IMR-90 (cell line): ENCODE measurements around the gene AUTS2. TPM values are rescaled to one million over a fixed set of nuclear protein-coding genes. Genes with fewer than 3 reads are reported as not detected.

Experiments used
- ATAC-seq: fragments of 200-7000 bp; cut with Tn5 transposase; 2 replicates; pipeline ENCODE4 v1.9.1; 2020; ENCODE audit warnings: low read depth, mild to moderate bottlenecking, moderate library complexity
- BruUV-seq: library from RNA; stranded (reverse); fragments of 400-500 nt; replicated peaks from 2 replicates; lab custom pipeline; 2021; lab: Mats Ljungman, UMichigan
- CTCF ChIA-PET: fragments of 300-600 bp; formaldehyde crosslinking; extraction: SDS; loops from one replicate; lab custom pipeline; 2021; ENCODE audit warnings: antibody characterized with exemption; lab: Yijun Ruan, JAX
- POLR2A ChIA-PET: fragments of 300-600 bp; sonication (Branson Sonifier 250); formaldehyde crosslinking; loops from one replicate; lab custom pipeline; 2022; ENCODE audit warnings: antibody characterized with exemption; ENCODE audit not compliant: unreplicated experiment; lab: Charles Lee
- DNase-seq: peaks from one replicate; pipeline ENCODE4 v3.0.0; 2013
- H2AFZ ChIP-seq: replicated peaks from 2 replicates; pipeline ENCODE3; 2013; ENCODE audit warnings: low read length, mild to moderate bottlenecking; ENCODE audit not compliant: poor library complexity
- H2AK5ac ChIP-seq: 2 replicates; pipeline ENCODE4 v1.6.1; 2013; ENCODE audit warnings: low read depth, low read length, inconsistent platforms
- H2AK9ac ChIP-seq: replicated peaks from 2 replicates; pipeline ENCODE3; 2013; ENCODE audit warnings: mild to moderate bottlenecking, low read depth, low read length, moderate library complexity; ENCODE audit not compliant: poor library complexity
- H2BK120ac ChIP-seq: 2 replicates; pipeline ENCODE4 v1.6.1; 2013; ENCODE audit warnings: low read depth, low read length, inconsistent platforms
- H2BK15ac ChIP-seq: 3 replicates; pipeline ENCODE4 v1.6.1; 2013; ENCODE audit warnings: low read depth, low read length, inconsistent platforms
- H2BK20ac ChIP-seq: 2 replicates; pipeline ENCODE4 v1.6.1; 2013; ENCODE audit warnings: low read depth, mild to moderate bottlenecking, inconsistent platforms, low read length, moderate library complexity
- H2BK5ac ChIP-seq: 2 replicates; pipeline ENCODE4 v1.6.1; 2013; ENCODE audit warnings: mild to moderate bottlenecking, low read depth, low read length, inconsistent platforms; ENCODE audit not compliant: poor library complexity, severe bottlenecking
- H3K14ac ChIP-seq: replicated peaks from 2 replicates; pipeline ENCODE4 v1.6.1; 2013; ENCODE audit warnings: low read depth, low read length, inconsistent platforms
- H3K18ac ChIP-seq: 2 replicates; pipeline ENCODE4 v1.6.1; 2013; ENCODE audit warnings: low read depth, low read length, control low read depth
- H3K23ac ChIP-seq: 2 replicates; pipeline ENCODE4 v1.6.1; 2013; ENCODE audit warnings: low read depth, low read length, inconsistent platforms
- H3K27ac ChIP-seq: 2 replicates; pipeline ENCODE4 v1.5.1; 2013; ENCODE audit warnings: mild to moderate bottlenecking, control low read depth, low read length; ENCODE audit not compliant: insufficient read depth
- H3K27me3 ChIP-seq: 2 replicates; pipeline ENCODE4 v1.6.1; 2013; ENCODE audit warnings: low read length; ENCODE audit not compliant: control insufficient read depth, insufficient read depth
- H3K36me3 ChIP-seq: 2 replicates; pipeline ENCODE4 v1.6.1; 2013; ENCODE audit warnings: low read length, mixed read lengths; ENCODE audit not compliant: control insufficient read depth, insufficient read depth
- H3K4ac ChIP-seq: 2 replicates; pipeline ENCODE4 v1.6.1; 2013; ENCODE audit warnings: low read depth, low read length, inconsistent platforms
- H3K4me1 ChIP-seq: 2 replicates; pipeline ENCODE4 v1.6.1; 2013; ENCODE audit warnings: low read length, mixed read lengths; ENCODE audit not compliant: control insufficient read depth, insufficient read depth
- H3K4me2 ChIP-seq: 2 replicates; pipeline ENCODE4 v1.6.1; 2013; ENCODE audit warnings: low read depth, mild to moderate bottlenecking, control low read depth, low read length, moderate library complexity
- H3K4me3 ChIP-seq: 2 replicates; pipeline ENCODE4 v1.5.1; 2013; ENCODE audit warnings: low read depth, mild to moderate bottlenecking, control low read depth, low read length, moderate library complexity; ENCODE audit not compliant: insufficient read depth
- H3K56ac ChIP-seq: 2 replicates; pipeline ENCODE4 v1.6.1; 2013; ENCODE audit warnings: low read length, inconsistent platforms; ENCODE audit not compliant: insufficient read depth; ENCODE audit errors: extremely low read depth
- H3K79me1 ChIP-seq, 2 experiments: 2 replicates each; pipeline ENCODE4 v1.6.1; 2013; ENCODE audit warnings: low read length in 2 of 2, inconsistent platforms in 1 of 2, low read depth in 1 of 2
- H3K9ac ChIP-seq: 2 replicates; pipeline ENCODE4 v1.6.1; 2013; ENCODE audit warnings: low read depth, low read length, control low read depth
- H3K9me1 ChIP-seq: 2 replicates; pipeline ENCODE4 v1.6.1; 2013; ENCODE audit warnings: low read length, inconsistent platforms; ENCODE audit not compliant: insufficient read depth
- H3K9me3 ChIP-seq: 2 replicates; pipeline ENCODE4 v1.6.1; 2013; ENCODE audit warnings: low read length; ENCODE audit not compliant: control insufficient read depth, insufficient read depth
- H4K20me1 ChIP-seq: 2 replicates; pipeline ENCODE4 v1.6.1; 2013; ENCODE audit warnings: low read length, inconsistent platforms; ENCODE audit not compliant: insufficient read depth
- H4K5ac ChIP-seq: 2 replicates; pipeline ENCODE4 v1.6.1; 2013; ENCODE audit warnings: mild to moderate bottlenecking, low read depth, low read length, control low read depth
- H4K8ac ChIP-seq, 2 experiments: 2 replicates each; pipeline ENCODE4 v1.6.1; 2013; ENCODE audit warnings: low read depth in 2 of 2, low read length in 2 of 2, control low read depth in 1 of 2, inconsistent platforms in 1 of 2
- H4K91ac ChIP-seq: 2 replicates; pipeline ENCODE4 v1.6.1; 2013; ENCODE audit warnings: low read depth, low read length, inconsistent platforms; ENCODE audit not compliant: insufficient read depth
- BHLHE40 ChIP-seq: fragments of 150-350 bp; IDR thresholded peaks from 2 replicates; pipeline ENCODE4 v1.6.1; 2016; ENCODE audit warnings: mild to moderate bottlenecking, low read depth, low read length
- CEBPB ChIP-seq: IDR thresholded peaks from 2 replicates; pipeline ENCODE4 v1.6.1; 2012; ENCODE audit warnings: low read depth, low read length, improper control_type of control experiment
- FOS ChIP-seq: fragments of 150-350 bp; IDR thresholded peaks from 2 replicates; pipeline ENCODE4 v1.6.1; 2016; ENCODE audit warnings: low read depth, low read length
- MAFK ChIP-seq: IDR thresholded peaks from 2 replicates; pipeline ENCODE4 v1.6.1; 2012; ENCODE audit warnings: low read depth, low read length, improper control_type of control experiment
- MAZ ChIP-seq: IDR thresholded peaks from 2 replicates; pipeline ENCODE4 v1.6.1; 2012; ENCODE audit warnings: low read depth, mild to moderate bottlenecking, low read length, improper control_type of control experiment, moderate library complexity, borderline replicate concordance
- NFE2L2 ChIP-seq: fragments of 150-350 bp; IDR thresholded peaks from 2 replicates; pipeline ENCODE4 v1.6.1; 2016; ENCODE audit warnings: low read depth, mild to moderate bottlenecking, low read length
- POLR2A ChIP-seq: IDR thresholded peaks from 2 replicates; pipeline ENCODE4 v1.6.1; 2012; ENCODE audit warnings: mild to moderate bottlenecking, low read depth, low read length
- RCOR1 ChIP-seq: IDR thresholded peaks from 2 replicates; pipeline ENCODE4 v1.6.1; 2012; ENCODE audit warnings: mild to moderate bottlenecking, low read length, improper control_type of control experiment; ENCODE audit not compliant: insufficient replicate concordance
- RFX5 ChIP-seq: IDR thresholded peaks from 2 replicates; pipeline ENCODE4 v1.8.0; 2012; ENCODE audit warnings: low read depth, mild to moderate bottlenecking, low read length, moderate library complexity
- WGBS, 2 experiments: methylation state at CpG; one replicate each; pipeline versions ENCODE4 v1.1.5 to v1.1.7; 2013; ENCODE audit warnings: missing lambda C conversion rate in 2 of 2; ENCODE audit not compliant: insufficient read length in 1 of 2; ENCODE audit errors: extremely low coverage in 2 of 2; 5-methylcytosine and 5-hydroxymethylcytosine counted together
- dilution Hi-C: fragments of 300-500 bp; cut with HindIII; formaldehyde crosslinking; loops from one replicate; pipeline ENCODE4 v1.14.3; 2018; ENCODE audit warnings: low sequenced_read_pairs; ENCODE audit not compliant: unreplicated experiment
- in situ Hi-C: fragments of 300-500 bp; cut with MboI; formaldehyde crosslinking; loops from 3 replicates; pipeline ENCODE4 v1.14.3; 2019; ENCODE audit warnings: low sequenced_read_pairs, inconsistent platforms, mixed read lengths
- intact Hi-C: fragments of 100-400 bp; cut with micrococcal nuclease; formaldehyde crosslinking; loops from 2 replicates; pipeline ENCODE4 v1.10.0; 2022
- polyA plus RNA-seq, 3 experiments: library from polyadenylated mRNA; depleted of rRNA; stranded (reverse); fragments of >200 nt; gene quantifications; 2 replicates each; pipeline ENCODE4 v1.2.3, GENCODE V29; 2012; ENCODE audit warnings: low replicate concordance in 1 of 3
- total RNA-seq: library from RNA; depleted of rRNA; stranded (reverse); fragments of >200 nt; gene quantifications from 2 replicates; pipeline ENCODE4 v1.2.3, GENCODE V29; 2012
- TF ChIP-seq, protein P1 (sequence below): fragments of 150-350 bp; IDR thresholded peaks from 2 replicates; pipeline ENCODE4 v1.6.1; 2017; ENCODE audit warnings: mild to moderate bottlenecking, antibody characterized with exemption, low read length, low read depth
- TF ChIP-seq, protein P2 (sequence below): conservative IDR thresholded peaks from 2 replicates; pipeline ENCODE4 v1.5.1; 2012; ENCODE audit warnings: mild to moderate bottlenecking, low read depth, low read length, improper control_type of control experiment

Gene AUTS2
- total and polyA plus RNA-seq, 2 of the 4 experiments (the other 2 are of a cell fraction) = 0.90 to 3.0 TPM

DNA sequence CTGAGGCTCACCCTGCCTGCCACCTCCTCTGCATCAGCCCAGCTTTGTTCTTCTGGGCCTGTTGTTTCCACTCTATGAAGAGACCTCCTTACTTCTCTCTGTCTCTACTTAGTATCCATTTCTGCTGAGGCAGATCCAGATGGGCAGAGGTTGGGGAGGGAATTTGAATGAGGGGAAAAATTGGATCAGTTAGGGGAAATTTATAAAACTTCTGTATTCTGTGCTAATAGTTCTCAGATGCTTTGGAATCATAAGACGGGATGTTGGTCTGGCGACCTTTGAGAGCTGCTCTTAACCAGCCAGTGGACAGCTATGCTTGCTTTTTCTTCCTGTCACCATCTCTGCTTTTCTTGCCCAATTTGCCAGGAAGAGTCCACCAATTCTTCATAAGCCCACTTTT lies 55.5 kb downstream of the AUTS2 start:
- Histone ChIP-seq H2AK5ac (no peak overlapping the region), H3K36me3 (no peaks in the 10 kb centered on the region), H2AFZ (no peak overlapping the region), H3K18ac (no peak overlapping the region), H3K4me1 (no peaks in the 10 kb centered on the region), H3K14ac (no peak overlapping the region), H3K4me2 (no peak overlapping the region), H2BK120ac (no peak overlapping the region), H4K91ac (no peak overlapping the region), H2AK9ac (no peak overlapping the region), H3K27me3 (no peaks in the 10 kb centered on the region), H3K79me1 (no peaks in the 10 kb centered on the region), H3K4ac (no peak overlapping the region), H4K20me1 (no peaks in the 10 kb centered on the region), H3K56ac (no peak overlapping the region), H3K9me3 (no peaks in the 10 kb centered on the region), H3K27ac (no peak overlapping the region), H2BK5ac (no peak overlapping the region), H4K5ac (no peak overlapping the region), H3K23ac (no peak overlapping the region), H3K9ac (no peak overlapping the region), H4K8ac (no peak overlapping the region), H2BK20ac (no peak overlapping the region), H2BK15ac (no peak overlapping the region), H3K4me3 (no peak overlapping the region), H3K9me1 (no peaks in the 10 kb centered on the region)
- POLR2A ChIA-PET = no interaction called here
- ATAC-seq = no peak
- dilution Hi-C loops = no loop called here
- CTCF ChIA-PET = no interaction called here
- in situ Hi-C loops = no loop called here
- intact Hi-C loops = no loop called here
- TF ChIP-seq, protein P1, sequence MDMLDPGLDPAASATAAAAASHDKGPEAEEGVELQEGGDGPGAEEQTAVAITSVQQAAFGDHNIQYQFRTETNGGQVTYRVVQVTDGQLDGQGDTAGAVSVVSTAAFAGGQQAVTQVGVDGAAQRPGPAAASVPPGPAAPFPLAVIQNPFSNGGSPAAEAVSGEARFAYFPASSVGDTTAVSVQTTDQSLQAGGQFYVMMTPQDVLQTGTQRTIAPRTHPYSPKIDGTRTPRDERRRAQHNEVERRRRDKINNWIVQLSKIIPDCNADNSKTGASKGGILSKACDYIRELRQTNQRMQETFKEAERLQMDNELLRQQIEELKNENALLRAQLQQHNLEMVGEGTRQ = no peak
- TF ChIP-seq RFX5 (no peak), POLR2A (no peak), RCOR1 (no peak), NFE2L2 (no peak), MAFK (no peak), FOS (no peak), MAZ (no peak), CEBPB (no peak), BHLHE40 (no peak)
- TF ChIP-seq, protein P2, sequence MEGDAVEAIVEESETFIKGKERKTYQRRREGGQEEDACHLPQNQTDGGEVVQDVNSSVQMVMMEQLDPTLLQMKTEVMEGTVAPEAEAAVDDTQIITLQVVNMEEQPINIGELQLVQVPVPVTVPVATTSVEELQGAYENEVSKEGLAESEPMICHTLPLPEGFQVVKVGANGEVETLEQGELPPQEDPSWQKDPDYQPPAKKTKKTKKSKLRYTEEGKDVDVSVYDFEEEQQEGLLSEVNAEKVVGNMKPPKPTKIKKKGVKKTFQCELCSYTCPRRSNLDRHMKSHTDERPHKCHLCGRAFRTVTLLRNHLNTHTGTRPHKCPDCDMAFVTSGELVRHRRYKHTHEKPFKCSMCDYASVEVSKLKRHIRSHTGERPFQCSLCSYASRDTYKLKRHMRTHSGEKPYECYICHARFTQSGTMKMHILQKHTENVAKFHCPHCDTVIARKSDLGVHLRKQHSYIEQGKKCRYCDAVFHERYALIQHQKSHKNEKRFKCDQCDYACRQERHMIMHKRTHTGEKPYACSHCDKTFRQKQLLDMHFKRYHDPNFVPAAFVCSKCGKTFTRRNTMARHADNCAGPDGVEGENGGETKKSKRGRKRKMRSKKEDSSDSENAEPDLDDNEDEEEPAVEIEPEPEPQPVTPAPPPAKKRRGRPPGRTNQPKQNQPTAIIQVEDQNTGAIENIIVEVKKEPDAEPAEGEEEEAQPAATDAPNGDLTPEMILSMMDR = no peak
- WGBS, 2 experiments = no CpG with 5 or more reads among the region's 2 CpGs
- BruUV-seq = no TSS peak
- no peak for DNase-seq
